ENCODE measurements around the gene TKFC.
A peak's percentile ranks its signal among the peaks of the same experiment; 100 is the strongest.

Gene TKFC, protein sequence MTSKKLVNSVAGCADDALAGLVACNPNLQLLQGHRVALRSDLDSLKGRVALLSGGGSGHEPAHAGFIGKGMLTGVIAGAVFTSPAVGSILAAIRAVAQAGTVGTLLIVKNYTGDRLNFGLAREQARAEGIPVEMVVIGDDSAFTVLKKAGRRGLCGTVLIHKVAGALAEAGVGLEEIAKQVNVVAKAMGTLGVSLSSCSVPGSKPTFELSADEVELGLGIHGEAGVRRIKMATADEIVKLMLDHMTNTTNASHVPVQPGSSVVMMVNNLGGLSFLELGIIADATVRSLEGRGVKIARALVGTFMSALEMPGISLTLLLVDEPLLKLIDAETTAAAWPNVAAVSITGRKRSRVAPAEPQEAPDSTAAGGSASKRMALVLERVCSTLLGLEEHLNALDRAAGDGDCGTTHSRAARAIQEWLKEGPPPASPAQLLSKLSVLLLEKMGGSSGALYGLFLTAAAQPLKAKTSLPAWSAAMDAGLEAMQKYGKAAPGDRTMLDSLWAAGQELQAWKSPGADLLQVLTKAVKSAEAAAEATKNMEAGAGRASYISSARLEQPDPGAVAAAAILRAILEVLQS

DNA sequence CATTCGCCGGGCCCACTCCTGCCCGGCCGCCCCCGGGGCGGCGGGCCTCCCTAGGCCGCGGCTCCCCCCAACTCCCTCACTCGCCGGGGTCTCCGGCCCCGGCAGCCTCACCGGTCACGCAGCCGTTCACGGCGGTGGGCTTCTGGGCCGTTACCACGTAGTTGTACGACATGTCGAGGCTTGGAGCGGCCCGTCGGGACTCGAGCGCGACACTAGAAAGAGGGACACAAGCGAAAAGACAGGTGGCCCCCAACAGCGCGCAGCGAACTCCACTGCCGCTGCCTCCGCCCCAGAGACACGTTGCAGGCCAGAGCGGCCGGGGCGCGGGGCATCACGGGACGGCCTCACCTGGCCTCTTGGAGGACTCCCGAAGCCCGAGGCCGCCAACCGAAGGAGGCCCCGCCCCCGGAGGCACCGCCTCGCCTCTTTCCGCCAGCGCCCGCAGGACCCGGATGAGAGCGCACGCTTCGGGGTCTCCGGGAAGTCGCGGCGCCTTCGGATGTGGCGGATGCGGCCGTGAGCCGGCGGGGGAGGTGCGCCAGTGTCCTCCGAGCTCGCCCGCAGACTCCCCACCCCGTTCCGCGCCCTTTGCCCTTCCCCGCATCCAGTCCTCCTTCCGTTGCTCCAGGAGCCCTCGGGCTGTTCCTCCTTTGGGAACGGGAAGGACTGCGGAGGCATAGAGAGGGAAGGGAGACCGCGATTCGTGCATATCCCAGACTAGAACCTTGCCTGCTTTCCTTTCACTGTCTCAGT lies at the start of gene TKFC, which contains the start of gene DDB1:
Gene TKFC (plus strand): TSS at position 432 of the 753 bp plus-strand sequence. CDS start 1,501 bp downstream, outside the sequence.
Gene DDB1 (minus strand): TSS at position 309 of the 753 bp plus-strand sequence. CDS start 137 bp downstream, at position 172.
- peak; percentile 93 for DNase-seq

DNA sequence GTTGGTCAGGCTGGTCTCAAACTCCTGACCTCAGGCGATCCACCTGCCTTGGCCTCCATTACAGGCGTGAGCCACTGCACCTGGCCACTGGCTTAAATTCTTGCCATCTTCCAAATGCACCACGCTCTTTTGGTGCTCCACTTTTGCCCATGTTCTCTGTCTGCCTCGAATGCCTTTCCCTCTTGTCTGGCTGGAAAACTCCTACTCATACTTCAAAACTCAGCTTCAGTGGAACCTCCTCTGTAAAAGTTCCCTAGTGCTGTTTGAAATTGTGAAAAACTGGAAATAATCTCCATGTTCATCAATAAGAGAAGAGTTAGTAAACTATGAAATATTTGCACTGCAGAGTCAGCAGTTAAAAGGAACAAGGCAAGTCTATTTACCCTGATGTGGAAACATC lies 49.4 kb upstream of the TKFC start:
- no peak for DNase-seq

GRCh38 chr11:61287338-61287977 lies 45.6 kb upstream of the TKFC start:
- DNase-seq, result no peak

DNA sequence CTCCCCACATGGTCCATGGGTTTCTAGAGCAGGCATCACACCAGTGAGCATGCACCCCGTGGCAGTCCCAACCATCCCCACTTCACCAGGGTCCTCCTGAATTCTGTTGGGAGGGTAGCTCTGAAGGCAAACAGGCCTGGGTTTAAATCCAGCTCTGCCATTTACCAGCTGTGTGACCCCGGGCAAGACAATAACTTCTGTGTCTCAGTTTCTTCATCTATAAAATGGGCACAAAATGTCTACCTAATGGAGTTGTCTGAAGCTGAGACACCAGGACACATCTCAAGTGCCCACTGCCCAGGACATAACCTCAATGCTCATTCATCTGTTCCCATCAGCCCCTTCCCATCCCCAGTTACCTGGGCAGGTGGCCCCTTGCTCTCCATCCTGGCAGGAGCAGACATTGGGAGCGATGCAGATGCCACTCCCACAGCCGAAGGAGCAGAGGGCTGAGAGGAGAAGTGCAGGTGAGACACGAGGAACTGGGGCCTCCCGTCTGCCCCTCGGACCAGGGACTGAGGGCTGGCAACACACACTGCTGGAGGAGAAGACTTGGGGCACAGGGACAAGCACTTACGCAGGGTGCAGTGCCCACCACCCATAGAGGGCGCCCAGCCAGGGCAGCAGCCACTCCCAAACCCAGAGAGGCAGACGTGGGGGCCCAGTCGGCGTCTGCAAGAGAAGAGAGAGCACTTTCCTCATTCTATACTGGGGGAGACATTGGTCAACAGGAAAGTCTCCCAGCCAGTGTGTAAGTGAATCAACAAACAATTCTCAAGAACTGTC lies 41.9 kb upstream of the TKFC start:
- no peak for DNase-seq

DNA sequence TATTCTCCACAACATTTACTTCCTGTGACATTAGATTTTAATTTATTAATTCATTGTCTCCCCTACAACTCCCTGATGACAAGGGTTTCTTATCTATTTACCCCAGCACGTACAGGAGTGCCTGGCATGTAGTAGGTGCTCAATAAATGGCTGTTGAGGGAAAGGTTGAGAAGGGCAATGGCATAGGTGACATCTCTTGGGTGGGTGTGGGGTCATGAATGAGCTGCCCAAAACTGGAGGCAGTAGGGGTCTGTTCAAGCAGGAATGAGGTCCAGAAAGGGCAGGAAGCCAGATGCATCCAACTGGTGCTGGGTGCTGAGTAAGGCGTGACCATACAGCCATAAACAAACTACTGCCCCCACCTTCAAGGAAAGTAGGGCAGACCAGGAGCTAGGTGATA lies 40.7 kb upstream of the TKFC start:
- no peak for DNase-seq

GRCh38 chr11:61293867-61294716 lies 38.9 kb upstream of the TKFC start:
- no peak for DNase-seq

GRCh38 chr11:61294717-61295595 lies 38.1 kb upstream of the TKFC start, which contains the start of gene VWCE:
TSS of gene VWCE (minus strand) at chr11:61295316. CDS start at chr11:61295037, 279 bp downstream.
- peak; percentile 52 for DNase-seq

DNA sequence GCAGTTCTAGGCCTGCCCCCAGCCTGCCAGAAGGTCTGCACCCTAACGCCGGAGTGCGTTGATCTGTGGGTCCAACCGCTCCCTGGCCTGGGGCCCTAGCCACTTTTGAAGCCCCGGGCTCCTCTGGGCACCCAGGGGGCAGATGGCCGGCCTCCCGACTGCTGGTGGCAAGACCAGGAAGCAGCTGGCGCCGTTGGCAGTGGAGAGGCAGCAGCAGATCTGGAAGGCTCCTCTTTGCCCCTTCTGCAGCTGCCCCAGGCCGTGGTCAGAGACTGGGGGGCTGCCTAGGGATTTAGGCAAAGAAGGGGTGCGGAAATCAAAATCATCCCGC lies 37.5 kb upstream of the TKFC start:
- DNase-seq, result no peak

- peak; percentile 12 for DNase-seq
Measured at GRCh38 chr11:61297341-61297740, 35.7 kb upstream of the TKFC start.

GRCh38 chr11:61297746-61298145 lies 35.3 kb upstream of the TKFC start:
- peak; percentile 64 for DNase-seq

DNA sequence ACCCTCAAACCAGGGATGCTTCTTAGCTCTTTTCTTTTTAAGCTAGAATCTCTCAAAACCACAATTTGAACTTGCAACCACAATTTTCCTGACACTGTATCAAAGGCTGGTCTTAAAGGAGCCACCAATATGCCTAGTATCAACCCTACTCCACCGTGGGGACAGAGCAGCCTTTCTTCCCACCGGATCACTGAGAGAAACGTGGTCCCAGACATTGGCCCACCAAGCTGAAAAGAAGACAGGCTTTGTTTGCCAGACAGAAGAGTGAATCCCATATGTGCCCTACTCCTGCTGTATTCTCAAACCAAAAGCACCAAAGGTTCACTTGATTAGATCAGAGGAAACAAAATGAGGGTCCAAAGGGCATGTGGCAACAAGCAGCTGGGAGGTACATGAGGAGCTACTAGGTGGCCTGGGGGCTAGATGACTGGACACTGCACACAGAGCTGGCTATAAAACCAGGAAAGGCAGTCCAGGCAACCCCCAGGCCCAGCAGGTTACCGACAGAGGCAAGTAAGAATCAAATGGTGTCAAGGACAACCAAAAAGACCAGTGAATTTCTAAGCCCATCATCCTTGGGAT lies 34.3 kb upstream of the TKFC start:
- DNase-seq, result no peak

DNA sequence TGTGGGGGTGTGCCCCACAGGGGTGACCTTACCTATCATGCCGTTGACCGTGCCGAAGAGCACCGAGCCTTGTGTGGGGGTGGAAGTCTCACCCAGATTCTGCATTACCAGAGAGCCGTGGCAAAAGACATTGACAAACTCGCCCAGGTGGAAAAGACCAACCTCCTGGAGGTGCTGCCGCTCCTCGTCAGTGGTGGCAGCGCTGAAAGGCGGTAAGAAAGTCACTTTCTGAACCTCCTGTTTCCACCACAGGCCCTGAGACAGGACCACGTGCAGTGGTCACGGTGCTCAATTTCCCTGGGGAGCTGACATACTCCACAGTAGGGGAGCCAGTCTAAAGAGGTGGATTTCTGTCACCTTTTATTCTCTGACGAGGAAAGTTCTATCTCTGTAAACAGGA lies 30.5 kb upstream of the TKFC start:
- no peak for DNase-seq

GRCh38 chr11:61303725-61304124 lies 29.3 kb upstream of the TKFC start:
- no peak for DNase-seq

DNA sequence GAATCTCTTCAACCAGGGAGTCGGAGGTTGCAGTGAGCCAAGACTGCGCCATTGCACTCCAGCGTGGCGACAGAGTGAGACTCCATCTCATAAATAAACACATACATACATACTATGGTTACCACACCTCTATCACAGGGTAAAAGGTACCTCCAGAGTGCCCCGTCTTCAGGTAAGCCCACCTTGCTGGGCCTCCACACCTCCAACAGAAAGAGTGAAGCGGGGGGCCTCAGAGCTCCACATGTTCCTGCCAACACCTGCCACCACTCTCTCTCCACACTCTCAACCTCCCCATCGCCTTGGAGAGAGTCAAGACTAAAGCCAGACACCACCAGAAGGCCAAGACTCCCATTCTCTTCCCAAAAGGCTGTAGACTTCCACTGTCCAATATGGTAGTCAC lies 27.6 kb upstream of the TKFC start:
- DNase-seq, result no peak

DNA sequence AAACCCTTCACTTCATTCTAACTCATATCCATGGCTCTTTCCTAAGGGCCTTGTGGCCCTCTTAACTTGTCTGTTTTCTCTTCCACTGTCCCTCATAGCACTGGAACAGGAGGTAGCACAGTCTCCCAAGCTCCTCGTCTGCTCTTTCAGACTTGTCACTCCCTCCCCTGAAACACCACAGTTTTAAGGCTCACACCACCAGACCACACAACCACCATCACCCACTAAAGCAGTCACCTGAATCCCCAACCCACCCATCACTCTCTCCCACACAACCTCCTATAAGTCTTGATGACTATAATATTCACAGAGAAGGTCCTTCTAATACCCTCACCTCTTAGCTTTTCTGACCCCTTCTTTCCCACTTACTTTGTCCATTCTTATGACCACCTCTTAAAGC lies 26.8 kb upstream of the TKFC start:
- no peak for DNase-seq

DNA sequence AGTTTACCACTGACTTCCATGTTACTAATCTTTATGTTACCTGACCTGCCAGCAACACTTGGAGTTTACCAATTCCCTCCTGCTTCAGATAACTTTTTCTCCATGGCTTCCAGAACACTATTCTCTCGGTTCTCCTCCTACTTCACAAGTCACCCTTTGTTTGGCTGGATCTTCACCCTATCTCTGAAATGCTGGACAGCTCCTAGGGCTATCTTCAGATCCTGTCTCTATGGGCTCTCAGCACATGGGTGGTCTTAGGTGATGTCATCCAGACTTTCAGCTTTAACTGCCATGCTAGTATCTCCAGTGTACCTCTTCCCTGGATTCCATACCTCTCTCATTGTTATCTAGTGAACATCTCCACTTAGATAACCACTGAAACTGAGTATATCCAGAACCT lies 25.7 kb upstream of the TKFC start:
- no peak for DNase-seq

DNA sequence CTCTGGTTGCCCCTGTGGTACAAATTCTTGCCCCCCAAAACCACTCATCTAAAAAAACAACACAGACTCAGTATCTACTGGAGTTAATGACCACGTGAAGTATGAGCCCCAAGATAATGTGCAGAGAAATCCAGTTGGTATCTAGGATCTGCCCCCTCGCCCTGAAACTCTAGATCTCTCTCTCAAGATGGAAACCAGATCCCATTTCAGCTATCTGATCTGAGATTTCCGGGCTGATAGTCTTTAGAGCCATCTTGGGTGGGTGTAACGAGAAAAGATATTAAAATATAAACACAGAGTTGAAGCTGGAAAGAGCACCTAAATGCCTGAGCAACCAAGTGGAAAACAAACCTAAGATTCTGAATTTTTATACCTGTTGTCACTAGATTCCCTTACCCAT lies 23.9 kb upstream of the TKFC start:
- DNase-seq, result no peak

- DNase-seq, result no peak
Measured at GRCh38 chr11:61309739-61310138, 23.3 kb upstream of the TKFC start.

GRCh38 chr11:61310749-61311148 lies 22.3 kb upstream of the TKFC start:
- DNase-seq, result no peak

GRCh38 chr11:61315260-61315659 lies 17.8 kb upstream of the TKFC start:
- peak; percentile 43 for DNase-seq
